ENCODE measurements around the gene SLC25A21. TPM values are rescaled to one million over a fixed set of nuclear protein-coding genes. Genes with fewer than 3 reads are reported as not detected.

The SLC25A21 gene
- total and polyA plus RNA-seq, 10 donors, result 0.06 to 1.1 (median 0.22) TPM; not detected in 2

DNA sequence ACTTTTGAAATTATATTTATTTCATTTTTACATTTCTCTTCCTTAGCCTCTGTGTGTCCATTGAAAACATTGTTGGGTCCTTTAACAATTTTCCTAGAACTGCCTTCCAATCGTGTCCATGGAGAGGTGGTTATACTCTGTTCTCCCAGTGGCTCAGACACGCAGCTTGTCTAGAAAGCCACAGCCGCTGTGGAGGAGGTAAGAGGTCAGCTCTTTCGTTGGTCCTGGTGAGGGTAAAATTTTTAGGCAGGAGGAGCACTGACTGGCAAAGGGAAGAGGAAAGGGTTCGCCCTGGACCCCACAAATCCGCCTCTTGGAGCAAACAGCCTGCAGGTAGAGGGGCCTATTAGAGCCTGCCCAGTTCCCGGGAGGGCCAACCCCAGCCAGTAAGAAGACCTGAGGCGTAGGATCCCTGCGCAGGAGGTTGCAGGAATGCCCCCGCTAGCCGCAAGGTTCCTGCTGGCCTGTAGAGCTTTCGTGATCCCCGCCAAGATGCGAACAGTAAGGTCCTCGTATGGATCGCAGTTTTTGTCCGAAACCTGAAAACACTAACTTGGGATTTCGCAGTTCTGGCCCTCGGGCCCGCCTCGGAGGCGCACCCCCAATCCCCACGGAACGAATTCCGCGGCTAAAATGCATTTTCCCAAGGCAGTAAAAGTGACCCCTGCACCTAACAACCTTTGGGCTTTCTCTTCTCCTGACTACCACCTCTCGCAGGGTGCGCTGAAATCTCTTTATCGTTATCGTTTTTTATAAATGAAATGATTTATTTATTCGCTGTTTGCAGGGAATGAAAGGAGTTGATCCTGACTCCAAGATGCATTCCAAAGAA lies 518.2 kb downstream of the SLC25A21 start:
- peaks cover 0 to 40% (median 31%) of the 10 kb centered on the region in 6 donors for H3K4me1 ChIP-seq
- no peaks in the 10 kb centered on the region for H3K36me3 ChIP-seq
- DNase-seq, result no peak
- no peak overlapping the region for H3K4me3 ChIP-seq
- no peak overlapping the region for H3K27ac ChIP-seq
- TF ChIP-seq, protein P1, sequence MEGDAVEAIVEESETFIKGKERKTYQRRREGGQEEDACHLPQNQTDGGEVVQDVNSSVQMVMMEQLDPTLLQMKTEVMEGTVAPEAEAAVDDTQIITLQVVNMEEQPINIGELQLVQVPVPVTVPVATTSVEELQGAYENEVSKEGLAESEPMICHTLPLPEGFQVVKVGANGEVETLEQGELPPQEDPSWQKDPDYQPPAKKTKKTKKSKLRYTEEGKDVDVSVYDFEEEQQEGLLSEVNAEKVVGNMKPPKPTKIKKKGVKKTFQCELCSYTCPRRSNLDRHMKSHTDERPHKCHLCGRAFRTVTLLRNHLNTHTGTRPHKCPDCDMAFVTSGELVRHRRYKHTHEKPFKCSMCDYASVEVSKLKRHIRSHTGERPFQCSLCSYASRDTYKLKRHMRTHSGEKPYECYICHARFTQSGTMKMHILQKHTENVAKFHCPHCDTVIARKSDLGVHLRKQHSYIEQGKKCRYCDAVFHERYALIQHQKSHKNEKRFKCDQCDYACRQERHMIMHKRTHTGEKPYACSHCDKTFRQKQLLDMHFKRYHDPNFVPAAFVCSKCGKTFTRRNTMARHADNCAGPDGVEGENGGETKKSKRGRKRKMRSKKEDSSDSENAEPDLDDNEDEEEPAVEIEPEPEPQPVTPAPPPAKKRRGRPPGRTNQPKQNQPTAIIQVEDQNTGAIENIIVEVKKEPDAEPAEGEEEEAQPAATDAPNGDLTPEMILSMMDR (IDR thresholded peaks at IDR 0.05 in 8 of 11, conservative IDR thresholded peaks at IDR 0.05 in 3 of 11), result no peak
- TF ChIP-seq POLR2AphosphoS5 (IDR thresholded peaks at IDR 0.05), result no peak
- no peak for TF ChIP-seq POLR2A (IDR thresholded peaks at IDR 0.05)
- intact Hi-C loops (cut with DNase I; ENCODE audit: low total_unique reads), result no loop called here
- peaks cover 22 to 100% (median 99%) of the 10 kb centered on the region in 7 donors for H3K27me3 ChIP-seq (replicated peaks in 1 of 7)
- H3K9me3 ChIP-seq, result no peaks in the 10 kb centered on the region
- WGBS, 5 donors, result 8 to 15% (median 11%) methylated on average over 28 to 31 of the region's 31 CpGs

DNA sequence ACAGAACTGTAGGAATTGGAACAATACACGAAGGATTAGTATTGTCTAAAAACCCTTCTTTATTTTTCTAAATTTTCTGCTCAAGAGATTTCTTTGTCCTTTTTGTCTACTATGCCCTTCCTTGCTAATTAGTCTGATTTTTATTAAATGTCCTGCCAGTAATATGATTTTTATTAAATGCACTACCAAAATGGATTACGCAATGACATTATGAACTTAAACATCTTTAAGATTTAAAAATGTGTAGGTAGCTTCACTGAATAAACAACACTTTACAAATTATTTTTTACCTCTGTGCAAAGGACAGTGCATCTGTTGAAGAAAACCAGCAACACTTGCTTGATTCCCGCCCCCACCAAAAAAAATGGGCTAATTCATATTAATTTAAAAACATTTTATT lies 519.0 kb downstream of the SLC25A21 start:
- intact Hi-C loops (cut with DNase I; ENCODE audit: low total_unique reads), result no loop called here
- WGBS, 5 donors, result 26 to 34% (median 30%) methylated on average over 3 of the region's 3 CpGs
- Histone ChIP-seq H3K36me3 (no peaks in the 10 kb centered on the region), H3K9me3 (no peaks in the 10 kb centered on the region), H3K4me1 (peaks cover 0 to 34% (median 27%) of the 10 kb centered on the region in 6 donors), H3K4me3 (no peak overlapping the region), H3K27me3 (replicated peaks in 1 of 7) (peaks cover 17 to 100% (median 99%) of the 10 kb centered on the region in 7 donors), H3K27ac (no peak overlapping the region)
- DNase-seq, result no peak
- no peak for TF ChIP-seq POLR2AphosphoS5 (IDR thresholded peaks at IDR 0.05)
- no peak for TF ChIP-seq POLR2A (IDR thresholded peaks at IDR 0.05)
- TF ChIP-seq, protein P1 (IDR thresholded peaks at IDR 0.05 in 8 of 11, conservative IDR thresholded peaks at IDR 0.05 in 3 of 11), result no peak

DNA sequence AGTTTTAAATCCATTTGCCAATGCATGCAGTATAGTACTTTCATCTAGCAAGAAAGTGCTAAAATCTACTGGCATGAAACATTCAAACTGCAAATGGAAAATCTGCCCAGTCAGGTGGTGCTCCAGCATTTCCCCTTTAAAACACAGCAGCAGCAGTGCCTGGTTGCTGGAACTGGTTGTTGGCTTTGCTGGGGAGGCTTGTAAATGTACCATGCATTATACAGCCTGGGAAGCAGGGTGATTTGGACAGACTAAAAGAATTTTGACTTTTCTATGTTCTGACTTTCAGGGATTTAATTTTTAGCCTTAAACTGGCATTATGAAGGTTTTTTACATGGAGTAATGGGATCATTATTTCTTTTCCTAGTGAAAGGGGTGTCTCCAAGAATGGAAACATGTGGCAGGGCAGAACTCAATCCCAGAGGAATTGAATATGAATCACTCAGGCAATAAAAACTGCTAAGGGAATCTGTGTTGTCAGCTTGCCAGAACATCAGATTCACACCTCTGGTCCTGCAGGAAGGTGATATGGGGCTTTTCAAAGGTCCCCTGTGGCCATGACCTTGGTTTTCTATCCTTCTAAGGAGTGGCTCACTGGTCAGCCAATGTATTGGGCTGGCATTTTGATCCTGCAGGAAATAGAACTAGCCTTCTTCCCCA lies 519.7 kb downstream of the SLC25A21 start:
- H3K4me3 ChIP-seq, result no peak overlapping the region
- no peak for TF ChIP-seq POLR2AphosphoS5 (IDR thresholded peaks at IDR 0.05)
- TF ChIP-seq, protein P1 (IDR thresholded peaks at IDR 0.05 in 8 of 11, conservative IDR thresholded peaks at IDR 0.05 in 3 of 11), result no peak
- no peak for TF ChIP-seq POLR2A (IDR thresholded peaks at IDR 0.05)
- DNase-seq, result no peak
- H3K27me3 ChIP-seq (replicated peaks in 1 of 7), result peaks cover 18 to 100% (median 99%) of the 10 kb centered on the region in 7 donors
- intact Hi-C loops (cut with DNase I; ENCODE audit: low total_unique reads), result no loop called here
- H3K27ac ChIP-seq, result no peak overlapping the region
- no peaks in the 10 kb centered on the region for H3K36me3 ChIP-seq
- peaks cover 0 to 2% (median 0%) of the 10 kb centered on the region in 8 donors for H3K9me3 ChIP-seq
- H3K4me1 ChIP-seq, result peaks cover 0 to 34% (median 28%) of the 10 kb centered on the region in 6 donors
